HG03095 (cell line): Measurements from ENCODE around the gene ZNF329.
"Not testable (repeated sequence)": the region's sequence is repeated elsewhere in the genome, so short reads cannot be mapped to it uniquely, and the experiment has no call there.

Source experiments
- ATAC-seq: cut with Tn5 transposase; IDR thresholded peaks from one replicate; pipeline ENCODE4 v1.9.1; 2021; ENCODE audit warnings: moderate library complexity; ENCODE audit not compliant: unreplicated experiment

Gene ZNF329

DNA sequence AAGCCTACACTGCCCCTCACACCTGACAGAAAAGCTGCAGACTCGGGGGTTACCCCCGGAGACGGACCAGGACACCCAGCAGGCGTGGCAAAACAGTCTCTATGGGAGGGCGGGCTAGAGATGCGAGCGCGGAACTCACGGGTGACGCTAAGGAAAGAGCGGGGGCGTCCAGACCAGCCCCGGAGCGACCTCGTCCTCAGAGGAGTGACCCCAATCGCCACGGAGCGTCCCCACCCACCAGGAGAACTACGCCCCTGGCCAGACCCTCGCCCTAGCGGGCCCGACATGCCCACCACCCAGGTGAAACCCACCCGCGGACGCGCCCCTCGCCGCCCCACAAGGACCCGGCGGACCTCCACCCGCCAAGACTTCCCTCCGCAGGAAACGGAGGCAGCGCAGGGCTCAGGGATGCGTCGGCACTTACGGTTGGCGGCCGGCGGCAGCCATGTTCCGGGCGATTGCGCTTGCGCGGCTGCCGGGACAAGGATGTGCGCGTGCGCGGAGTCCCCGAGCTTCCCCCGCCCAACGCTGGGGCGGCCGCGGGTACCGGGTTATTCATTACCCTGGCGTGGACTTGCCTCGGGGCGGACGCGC lies at the start of gene ZNF329:
Gene ZNF329, minus strand, starts transcription at position 462 of the 594 bp plus-strand sequence. CDS start 21,286 bp downstream, outside the sequence.
- ATAC-seq, result peak; percentile 43

DNA sequence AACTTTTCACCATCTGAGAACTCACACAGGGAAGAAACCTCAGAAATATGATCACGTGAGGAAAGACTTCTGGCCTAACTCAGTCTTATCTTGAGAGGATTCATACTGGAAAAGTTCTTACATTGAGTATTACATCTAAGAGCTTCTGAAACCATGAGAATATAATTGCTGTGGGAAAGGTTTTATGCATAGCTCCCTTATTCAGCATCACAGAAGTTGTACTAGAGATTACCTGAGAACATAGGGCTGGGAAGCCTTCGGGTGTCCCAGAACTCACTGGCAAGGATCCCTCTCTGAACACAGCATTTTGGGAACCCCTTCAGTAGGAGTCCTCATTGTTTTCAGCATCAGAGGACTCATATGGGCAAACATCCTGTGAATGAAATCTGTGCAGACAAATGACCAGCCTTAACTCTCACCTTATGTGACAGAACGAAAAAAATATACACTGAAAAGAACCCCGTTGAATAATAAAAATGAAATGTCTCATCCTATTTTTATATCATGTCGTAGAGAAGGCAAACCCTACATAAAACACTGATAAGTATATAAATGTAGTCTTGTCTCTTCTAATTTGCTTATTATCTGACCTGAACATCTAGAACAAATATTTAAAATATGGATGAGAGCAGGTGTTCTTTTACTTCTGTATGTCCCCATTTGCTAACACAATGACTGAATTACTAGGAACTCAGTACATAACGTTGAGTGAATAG lies 46.5 kb upstream of the ZNF329 start:
- no peak for ATAC-seq

DNA sequence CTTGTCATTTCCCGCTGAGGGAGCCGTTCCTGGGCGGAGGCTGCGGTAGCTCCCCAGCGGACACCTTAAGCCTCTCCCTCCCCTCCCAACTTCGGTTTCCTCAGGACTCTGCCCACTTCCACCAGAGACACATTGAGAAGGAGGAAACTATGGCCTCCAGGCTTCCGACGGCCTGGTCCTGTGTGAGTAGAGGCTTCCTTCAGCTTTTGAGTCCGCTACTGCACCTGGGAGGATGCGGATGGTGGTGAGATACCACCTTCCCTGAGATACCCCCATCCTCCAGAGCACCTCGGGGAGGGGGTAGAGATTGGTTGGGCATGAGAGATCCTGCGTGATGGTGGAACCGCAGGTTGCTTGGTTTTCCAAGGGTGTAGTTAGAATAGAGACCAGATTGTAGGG lies 33.2 kb upstream of the ZNF329 start:
- no peak for ATAC-seq

DNA sequence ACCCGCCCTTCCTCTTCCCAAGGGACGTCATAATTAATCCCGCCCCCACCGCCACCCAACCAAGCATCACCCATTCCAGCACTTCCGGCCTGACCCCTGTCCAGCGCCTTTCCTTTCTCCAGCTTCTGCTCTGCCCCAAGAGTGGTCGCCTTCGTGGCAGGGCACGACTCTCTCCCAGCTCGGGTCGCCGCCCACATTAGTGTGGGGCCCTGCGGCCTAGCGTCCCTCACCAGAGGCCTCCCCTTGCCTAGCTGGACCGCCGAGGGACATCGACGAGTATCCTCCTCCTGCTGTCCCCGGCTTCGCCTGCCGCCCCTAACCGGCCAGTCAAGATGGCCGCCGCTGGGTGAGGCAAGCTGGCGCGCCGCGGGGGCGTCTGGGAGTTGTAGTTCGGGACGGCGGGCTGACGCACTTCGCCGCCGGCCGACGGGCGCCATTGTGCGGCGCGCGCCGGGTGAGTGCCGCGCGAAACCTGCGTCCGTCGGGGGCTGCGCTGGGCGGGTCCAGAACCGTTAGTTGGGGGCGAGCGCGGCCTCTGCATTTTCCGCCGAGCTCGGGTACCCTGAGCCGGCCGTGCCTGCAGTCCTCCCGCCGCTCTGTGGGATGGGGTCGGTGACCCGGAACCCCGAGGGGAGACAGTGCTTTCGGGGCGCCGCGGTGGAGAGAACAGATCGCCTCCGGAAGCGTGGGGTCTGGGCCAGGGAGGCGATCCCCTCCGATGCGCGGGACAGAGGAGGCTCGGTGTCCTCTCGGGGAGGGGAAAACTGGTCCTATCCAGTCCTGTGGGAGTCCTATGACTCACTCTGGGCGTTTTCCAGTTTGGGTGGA lies 32.6 kb upstream of the ZNF329 start, which contains the start of gene ZNF274:
Gene ZNF274, plus strand, starts transcription at position 73 of the 828 bp plus-strand sequence. CDS start 905 bp downstream, outside the sequence.
- ATAC-seq, result peak; percentile 85

DNA sequence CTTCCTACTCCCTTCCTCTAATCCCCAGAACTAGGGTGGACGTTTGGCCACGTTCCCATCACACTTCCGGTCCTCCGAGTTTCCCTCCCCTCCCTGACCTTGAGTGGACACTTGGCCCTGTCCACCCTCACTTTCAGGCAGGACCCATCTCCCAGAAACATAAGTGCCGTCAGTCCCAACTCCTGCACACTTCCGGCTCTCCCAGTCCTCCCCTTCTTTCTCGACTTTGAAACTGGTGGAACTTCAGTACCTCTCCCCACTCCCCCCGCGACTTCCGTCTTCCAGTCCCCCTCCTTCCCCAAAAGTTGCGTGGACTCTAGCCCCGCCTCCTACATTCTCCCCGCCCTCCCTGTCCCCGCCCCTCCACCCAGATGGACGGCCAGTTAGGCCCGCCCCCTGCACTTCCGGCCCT lies 32.0 kb upstream of the ZNF329 start:
- no peak for ATAC-seq

DNA sequence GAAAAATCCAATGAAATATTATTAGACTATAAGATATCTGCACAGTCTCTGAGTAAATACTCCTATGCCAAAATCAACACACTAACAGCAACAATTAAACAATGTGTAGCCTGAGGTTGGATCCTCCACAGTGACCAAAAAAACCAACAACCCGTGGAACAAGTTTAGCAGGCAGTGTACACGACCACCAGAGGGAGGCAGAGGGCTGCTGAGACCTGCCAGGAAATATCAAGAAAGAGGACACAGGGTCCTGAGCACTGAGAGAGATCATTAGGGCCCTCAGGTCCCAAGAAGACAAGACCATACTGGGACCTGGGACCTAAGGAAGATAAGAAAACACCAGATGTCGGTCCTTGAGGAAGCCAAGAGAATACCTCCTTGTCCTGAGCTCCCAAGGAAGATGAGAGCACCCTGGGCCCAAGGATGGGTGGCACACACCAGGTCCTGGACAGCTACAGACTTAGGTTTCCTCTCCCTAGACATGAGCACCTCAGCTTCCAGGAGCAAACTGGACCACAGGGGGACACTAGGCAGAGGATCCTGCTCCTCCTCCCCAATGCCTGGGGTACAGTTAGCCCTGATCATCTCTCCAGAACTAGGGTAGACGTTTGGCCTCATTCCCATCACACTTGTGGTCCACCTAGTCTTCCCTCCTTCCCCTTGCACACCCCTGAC lies 31.4 kb upstream of the ZNF329 start:
- no peak for ATAC-seq

DNA sequence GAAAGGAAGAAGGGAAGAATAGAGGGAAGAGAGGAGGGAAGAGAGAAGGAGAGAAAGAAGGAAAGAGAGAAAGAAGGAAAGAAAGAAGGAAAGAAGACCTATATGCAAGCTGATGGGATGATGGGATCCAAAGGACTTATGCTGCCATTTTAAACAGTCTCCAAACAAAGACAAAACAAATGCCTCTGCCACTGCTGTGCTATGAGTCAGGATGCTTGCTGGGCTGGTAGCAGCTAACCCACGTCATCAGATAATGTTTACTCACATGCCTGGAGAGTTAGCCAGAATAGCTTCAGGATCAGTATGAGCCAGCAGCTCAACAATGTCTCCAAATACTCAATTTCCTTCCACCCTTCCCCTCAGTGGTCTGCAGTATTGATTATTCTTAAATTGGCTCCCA lies 20.3 kb upstream of the ZNF329 start:
- ATAC-seq, result no peak

DNA sequence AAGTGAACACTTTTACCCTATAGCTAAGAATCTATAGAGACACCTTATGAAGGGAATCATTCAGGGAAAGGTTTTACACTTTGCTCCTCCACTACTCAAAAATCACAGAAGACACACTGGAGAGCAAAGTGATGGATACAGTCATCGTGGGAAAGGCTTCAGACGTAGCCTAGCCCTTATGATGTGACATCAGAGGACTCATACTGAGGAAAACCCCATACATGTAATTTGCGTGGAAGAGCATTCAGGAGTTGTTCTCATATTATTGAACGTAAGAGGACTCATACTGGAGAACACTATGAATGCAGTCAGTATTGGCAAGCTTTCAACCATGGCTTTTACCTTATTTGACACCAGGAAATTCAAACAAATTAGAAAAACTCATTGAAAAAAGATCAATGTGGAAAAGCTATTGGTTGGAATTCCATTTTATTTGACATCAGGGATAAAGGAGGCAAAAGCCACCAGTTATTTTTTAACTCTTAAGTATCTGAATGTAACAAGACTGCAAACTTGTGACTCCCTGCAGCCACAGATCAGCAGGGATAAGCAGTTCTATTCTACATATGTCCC lies 16.2 kb upstream of the ZNF329 start:
- ATAC-seq, result no peak

DNA sequence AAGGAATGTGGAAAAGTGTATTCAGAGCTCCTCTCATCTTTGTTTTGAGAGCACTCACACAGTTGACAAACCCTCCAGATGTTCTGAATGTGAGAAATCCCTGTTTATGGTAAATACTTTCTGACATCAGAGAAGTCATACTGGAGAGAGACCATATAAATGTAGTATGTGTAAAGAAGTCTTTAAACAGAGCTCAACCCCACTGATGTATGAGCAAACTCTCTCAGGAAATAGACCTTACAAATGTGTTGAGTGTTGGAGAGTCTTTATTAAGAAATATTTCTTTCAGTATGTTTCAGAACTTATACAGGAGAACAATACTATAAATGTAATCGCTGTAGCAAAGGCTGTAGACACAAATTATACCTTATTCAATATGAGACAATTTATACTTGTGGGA lies 15.7 kb upstream of the ZNF329 start:
- no peak for ATAC-seq

DNA sequence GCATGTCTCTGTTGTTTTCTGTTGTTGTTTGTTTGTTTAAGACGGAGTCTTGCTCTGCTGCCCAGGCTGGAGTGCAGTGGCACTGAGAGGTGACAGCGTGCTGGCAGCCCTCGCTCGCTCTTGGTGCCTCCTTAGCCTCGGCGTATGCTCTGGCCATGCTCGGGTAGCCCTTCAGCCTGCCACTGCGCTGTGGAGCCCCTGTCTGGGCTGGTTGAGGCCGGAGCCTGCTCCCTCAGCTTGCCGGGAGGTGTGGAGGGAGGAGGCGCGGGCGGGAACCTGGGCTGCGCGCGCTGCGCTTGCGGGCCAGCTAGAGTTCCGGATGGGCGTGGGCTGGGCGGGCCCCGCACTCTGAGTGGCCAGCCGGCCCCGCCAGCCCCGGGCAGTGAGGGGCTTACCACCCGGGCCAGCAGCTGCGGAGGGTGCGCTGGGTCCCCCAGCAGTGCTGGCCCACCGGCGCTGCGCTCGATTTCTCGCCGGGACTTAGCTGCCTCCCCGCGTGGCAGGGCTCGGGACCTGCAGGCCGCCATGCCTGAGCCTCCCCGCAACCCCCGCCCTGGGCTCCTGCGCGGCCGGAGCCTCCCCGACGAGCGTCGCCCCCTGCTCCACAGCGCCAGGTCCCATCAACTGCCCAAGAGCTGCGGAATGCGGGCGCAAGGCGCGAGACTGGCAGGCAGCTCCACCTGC lies 6.6 kb upstream of the ZNF329 start:
- no peak for ATAC-seq

DNA sequence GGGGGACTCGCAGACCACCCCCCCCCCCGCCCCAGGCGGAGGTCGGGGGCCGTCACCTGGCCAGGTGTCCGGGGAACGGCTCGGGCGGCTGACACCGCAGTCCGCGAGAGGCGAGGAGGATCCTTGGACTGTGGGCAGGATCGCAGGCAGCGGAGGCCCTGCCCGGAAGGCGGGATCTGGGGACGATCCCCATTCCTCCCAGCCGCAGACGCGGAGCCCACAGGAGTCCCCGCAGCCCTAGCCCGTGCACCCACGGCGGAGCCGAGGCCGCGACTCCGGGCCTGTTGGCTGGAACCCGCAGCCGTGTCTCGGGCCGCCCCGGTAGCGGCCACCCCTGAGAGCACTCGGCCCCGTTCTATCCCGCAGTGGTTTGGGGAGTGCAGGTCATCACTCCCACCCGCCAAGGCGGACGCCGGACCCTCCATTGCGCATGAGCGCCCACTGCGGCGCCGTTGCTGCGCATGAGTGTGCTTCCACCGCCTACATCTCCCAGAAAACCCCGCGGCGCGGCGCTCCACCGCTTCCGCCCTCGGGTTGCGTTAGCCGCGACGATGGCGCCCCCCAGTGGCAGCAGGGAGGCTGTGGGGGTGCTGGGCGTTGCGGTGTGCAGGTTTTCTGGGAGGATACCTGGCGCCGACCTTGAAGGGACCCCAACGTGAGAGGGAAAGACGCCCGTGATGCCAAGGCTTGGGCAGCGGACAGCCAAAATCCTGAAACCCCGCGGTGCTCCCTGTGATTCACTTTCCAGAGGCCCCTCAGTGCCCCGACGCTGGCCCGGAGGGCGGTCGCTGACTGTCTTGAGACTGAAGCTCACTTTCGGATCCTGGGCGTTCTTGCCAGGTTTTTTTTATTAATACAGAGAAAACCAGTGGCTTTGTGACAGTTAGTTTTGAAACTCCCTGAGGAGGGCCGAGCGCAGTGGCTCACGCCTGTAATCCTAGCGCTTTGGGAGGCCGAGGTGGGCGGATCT lies 4.4 kb upstream of the ZNF329 start:
- ATAC-seq, result peak; percentile 60

DNA sequence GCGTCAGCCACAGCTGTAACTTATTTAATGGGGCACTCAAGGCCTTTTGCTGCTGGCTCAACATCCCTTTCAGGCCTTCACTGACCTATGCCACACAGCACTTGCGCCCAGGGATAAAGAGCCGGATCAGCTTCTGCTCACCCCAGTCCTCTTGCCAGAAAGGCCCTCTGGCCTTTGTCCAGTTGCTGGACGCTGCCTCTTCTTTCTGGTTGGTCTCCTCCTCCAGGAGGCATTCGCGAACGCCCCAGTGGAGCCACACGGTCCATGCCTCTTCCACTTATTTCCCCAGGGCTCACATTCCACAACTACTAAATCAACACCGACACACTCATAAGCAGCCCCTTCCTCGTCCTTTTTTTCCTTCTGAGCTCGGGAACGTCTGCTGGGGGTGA lies 3.7 kb upstream of the ZNF329 start:
- no peak for ATAC-seq

DNA sequence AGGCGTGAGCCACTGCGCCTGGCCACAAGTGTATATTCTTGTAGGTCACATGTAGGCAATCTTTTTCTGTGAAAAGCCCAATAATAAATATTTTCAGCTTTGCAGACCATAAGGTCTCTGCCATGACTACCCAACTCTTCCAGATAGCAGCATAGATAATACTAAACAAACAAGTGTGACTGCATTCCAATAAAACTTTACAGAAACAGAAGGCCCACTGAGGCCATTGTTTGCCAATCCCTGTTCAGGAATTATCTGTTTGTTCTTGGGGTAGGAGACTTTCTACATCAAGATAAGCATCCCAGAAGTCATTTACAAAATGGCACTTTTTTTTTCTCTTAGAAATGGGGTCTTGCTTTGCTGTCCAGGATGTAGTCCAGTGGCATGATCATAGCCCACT lies 2.8 kb upstream of the ZNF329 start:
- ATAC-seq, result no peak

DNA sequence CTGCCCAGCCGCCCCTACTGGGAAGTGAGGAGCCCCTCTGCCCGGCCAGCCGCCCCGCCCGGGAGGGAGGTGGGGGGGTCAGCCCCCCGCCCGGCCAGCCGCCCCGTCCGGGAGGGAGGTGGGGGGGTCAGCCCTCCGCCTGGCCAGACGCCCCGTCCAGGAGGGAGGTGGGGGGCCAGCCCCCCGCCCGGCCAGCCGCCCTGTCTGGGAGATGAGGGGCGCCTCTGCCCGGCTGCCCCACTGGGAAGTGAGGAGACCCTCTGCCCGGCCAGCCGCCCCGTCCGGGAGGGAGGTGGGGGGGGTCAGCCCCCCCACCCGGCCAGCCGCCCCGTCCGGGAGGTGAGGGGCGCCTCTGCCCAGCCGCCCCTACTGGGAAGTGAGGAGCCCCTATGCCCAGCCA lies 3.1 kb downstream of the ZNF329 start:
- not testable (repeated sequence) for ATAC-seq

DNA sequence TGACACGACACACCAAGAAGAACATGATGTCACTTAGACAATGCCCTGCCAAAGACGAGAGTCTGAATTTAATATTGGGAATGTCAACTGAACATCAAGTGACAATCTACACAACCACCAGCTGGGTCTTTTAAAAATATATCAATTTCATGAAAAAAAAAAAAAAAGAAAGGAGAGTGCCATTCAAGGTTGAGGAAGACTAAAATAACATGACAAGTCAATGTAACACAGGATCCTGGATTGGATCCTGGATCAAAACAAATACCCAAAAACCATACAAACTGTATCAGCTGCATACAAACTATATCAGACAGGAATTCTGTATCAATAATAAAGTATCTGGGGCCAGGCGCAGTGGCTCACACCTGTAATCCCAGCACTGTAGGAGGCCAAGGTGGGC lies 4.7 kb downstream of the ZNF329 start:
- ATAC-seq, result no peak

DNA sequence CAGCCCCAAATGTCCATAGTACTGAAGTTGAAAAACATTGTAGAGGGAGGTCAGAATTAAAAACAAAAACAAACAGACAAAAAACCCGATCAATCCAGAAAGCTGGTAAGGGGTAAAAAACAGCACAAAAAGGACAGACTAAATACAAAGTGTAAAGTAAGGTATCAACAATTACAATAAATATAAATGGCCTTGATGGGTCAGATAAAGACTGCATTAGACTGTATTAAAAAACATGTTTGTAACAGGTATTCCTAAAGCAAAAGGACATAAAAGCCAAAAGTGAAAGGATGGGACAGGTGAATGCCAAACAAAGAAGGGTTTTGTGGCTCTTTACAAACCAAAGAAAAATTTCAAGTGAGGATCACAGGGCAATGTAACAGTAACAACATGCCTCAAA lies 16.3 kb downstream of the ZNF329 start:
- ATAC-seq, result no peak

DNA sequence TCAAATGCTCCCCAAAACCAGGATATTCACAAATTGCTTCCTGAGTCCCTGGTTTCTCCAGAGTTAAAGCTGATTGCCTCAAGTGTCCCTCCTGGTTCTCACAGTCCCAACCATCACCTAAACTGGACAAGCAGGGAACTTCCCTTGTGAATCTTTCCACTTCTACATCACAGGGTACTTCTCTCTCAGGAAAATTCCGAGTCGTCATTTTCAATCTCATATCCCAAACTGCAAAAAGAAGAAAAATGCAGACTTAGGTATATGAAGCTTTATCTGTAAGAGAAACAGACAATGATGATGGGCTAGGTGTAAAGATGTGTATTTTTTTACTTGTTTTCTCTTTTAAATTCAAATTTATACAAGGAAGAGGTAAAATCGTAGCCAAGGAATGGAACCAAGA lies 21.3 kb downstream of the ZNF329 start:
- no peak for ATAC-seq

DNA sequence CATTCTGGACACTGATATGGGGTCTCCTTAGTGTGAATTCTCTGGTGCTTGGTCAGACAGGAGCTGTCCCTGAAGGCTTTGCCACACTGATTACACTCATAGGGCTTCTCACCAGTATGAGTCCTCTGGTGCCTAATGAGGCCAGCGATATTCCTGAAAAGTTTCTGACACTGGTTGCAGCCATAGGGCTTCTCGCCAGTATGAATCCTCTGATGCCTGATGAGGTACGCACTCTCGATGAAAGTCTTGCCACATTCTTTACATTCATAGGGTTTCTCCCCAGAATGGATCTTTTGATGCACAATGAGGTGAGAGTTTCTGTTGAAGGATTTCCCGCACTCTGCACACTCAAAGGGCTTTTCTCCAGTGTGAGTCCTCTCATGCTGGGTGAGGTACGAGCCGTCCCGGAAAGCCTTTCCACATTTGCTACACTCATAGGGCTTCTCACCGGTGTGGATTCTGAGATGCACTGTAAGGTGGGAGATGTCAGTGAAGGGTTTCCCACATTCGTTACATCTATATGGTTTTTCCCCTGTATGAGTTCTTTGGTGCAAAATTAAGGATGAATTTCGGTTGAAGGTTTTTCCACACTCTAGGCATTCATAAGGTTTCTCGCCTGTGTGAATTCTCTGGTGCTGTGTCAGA lies 22.4 kb downstream of the ZNF329 start:
- ATAC-seq, result no peak

DNA sequence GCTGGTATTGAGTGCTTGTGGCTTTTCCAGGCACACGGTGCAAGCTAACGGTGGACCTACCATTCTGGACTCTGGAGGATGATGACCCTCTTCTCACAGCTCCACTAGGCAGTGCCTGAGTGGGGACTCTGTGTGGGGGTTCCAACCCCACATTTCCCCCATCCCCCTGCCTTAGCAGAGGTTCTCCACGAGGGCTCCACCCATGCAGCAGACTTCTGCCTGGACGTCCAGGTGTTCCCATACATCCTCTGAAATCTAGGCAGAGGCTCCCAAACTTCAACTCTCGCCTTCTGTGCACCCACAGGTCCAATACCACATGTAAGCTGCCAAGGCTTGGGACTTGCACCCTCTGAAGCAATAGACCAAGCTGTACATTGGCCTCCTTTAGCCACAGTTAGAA lies 27.2 kb downstream of the ZNF329 start:
- ATAC-seq, result no peak
